SU-DHL-6 (cell line): ENCODE results near the gene ELANE.

Experiments used
- H2AFZ ChIP-seq: fragments of 200-600 bp; sonication (generic); 2 replicates; pipeline ENCODE4 v1.6.1; 2014; ENCODE audit warnings: low read depth, mild to moderate bottlenecking, moderate library complexity, mixed read lengths, antibody characterized with exemption, low read length; ENCODE audit not compliant: severe bottlenecking
- H3F3A ChIP-seq: fragments of 200-600 bp; shearing (Covaris generic); 2 replicates; pipeline ENCODE4 v1.6.0; 2016; ENCODE audit warnings: antibody characterized with exemption, mild to moderate bottlenecking; ENCODE audit not compliant: insufficient read depth
- H3K27ac ChIP-seq: fragments of 200-600 bp; sonication (generic); 2 replicates; pipeline ENCODE4 v1.5.1; 2016; ENCODE audit warnings: low read depth, mild to moderate bottlenecking, low read length, moderate library complexity, mixed read lengths
- H3K27me3 ChIP-seq: fragments of 200-600 bp; sonication (generic), shearing (Covaris generic); 2 replicates; pipeline ENCODE4 v1.6.0; 2014; ENCODE audit warnings: mild to moderate bottlenecking, low read length
- H3K36me3 ChIP-seq: fragments of 200-600 bp; sonication (generic); 2 replicates; pipeline ENCODE4 v1.6.1; 2014; ENCODE audit warnings: mild to moderate bottlenecking, low read length, mixed read lengths
- H3K4me2 ChIP-seq: fragments of 300-600, 200-600 bp; shearing (Covaris generic), sonication (generic); 2 replicates; pipeline ENCODE4 v1.6.0; 2014; ENCODE audit warnings: low read length, low read depth, mild to moderate bottlenecking; ENCODE audit not compliant: poor library complexity, severe bottlenecking
- H3K4me3 ChIP-seq: fragments of 200-600 bp; sonication (generic); 2 replicates; pipeline ENCODE4 v1.5.1; 2014; ENCODE audit warnings: antibody characterized with exemption, low read length, mild to moderate bottlenecking, mixed read lengths; ENCODE audit not compliant: insufficient read depth, poor library complexity, severe bottlenecking
- H3K79me2 ChIP-seq: fragments of 200-600 bp; sonication (generic); 2 replicates; pipeline ENCODE4 v1.6.1; 2014; ENCODE audit warnings: mild to moderate bottlenecking, low read length, moderate library complexity; ENCODE audit not compliant: insufficient read depth
- H3K9ac ChIP-seq: fragments of 200-600 bp; sonication (generic); 2 replicates; pipeline ENCODE4 v1.7.0; 2014; ENCODE audit warnings: mild to moderate bottlenecking, low read length
- H3K9me2 ChIP-seq: fragments of 200-600 bp; sonication (generic); replicated peaks from 2 replicates; pipeline ENCODE4 v1.6.1; 2014; ENCODE audit warnings: low read length; ENCODE audit not compliant: insufficient read depth
- H3K9me3 ChIP-seq: fragments of 200-600 bp; sonication (generic); 2 replicates; pipeline ENCODE4 v1.6.1; 2014; ENCODE audit warnings: low read length, mixed read lengths; ENCODE audit not compliant: insufficient read depth
- H4K20me1 ChIP-seq: fragments of 200-600 bp; sonication (generic); 2 replicates; pipeline ENCODE4 v1.6.1; 2014; ENCODE audit warnings: low read depth, mild to moderate bottlenecking, antibody characterized with exemption, low read length, moderate library complexity, mixed read lengths
- CTCF ChIP-seq: fragments of 200-600 bp; sonication (generic); IDR thresholded peaks from one replicate; pipeline ENCODE4 v1.5.1; 2017; ENCODE audit warnings: antibody characterized with exemption, mild to moderate bottlenecking, low read length, moderate library complexity; ENCODE audit not compliant: insufficient read depth, poor library complexity, severe bottlenecking
- EZH2phosphoT487 ChIP-seq: fragments of 200-600 bp; sonication (generic), shearing (Covaris generic); conservative IDR thresholded peaks from 2 replicates; pipeline ENCODE4 v1.6.1; 2018; ENCODE audit warnings: mild to moderate bottlenecking, antibody characterized with exemption, low read length, moderate library complexity, mixed read lengths

Gene ELANE

GRCh38 chr19:811506-812048, 40.5 kb upstream of the ELANE start:
- Histone ChIP-seq H3K4me3 (no peak overlapping the region), H3K9ac (no peak overlapping the region), H3K27me3 (no peaks in the 10 kb centered on the region), H3K4me2 (no peak overlapping the region), H4K20me1 (peaks cover 8% of the 10 kb centered on the region; the same call in 1 of the 2 replicates), H3K27ac (no peak overlapping the region), H3K9me3 (no peaks in the 10 kb centered on the region), H3K9me2 (no peaks in the 10 kb centered on the region), H3K79me2 (0 out of 2 replicates have a peak, but pooled peaks cover 10% of the 10 kb centered on the region), H3K36me3 (peaks cover 10% of the 10 kb centered on the region; the same call in 1 of the 2 replicates), H2AFZ (no peak overlapping the region), H3F3A (peaks cover 20% of the 10 kb centered on the region)
- TF ChIP-seq CTCF (no peak), EZH2phosphoT487 (no peak)

- peaks cover 20% of the 10 kb centered on the region for H3F3A ChIP-seq
- H2AFZ ChIP-seq, result no peak overlapping the region
- peaks cover 2% of the 10 kb centered on the region; the same call in 1 of the 2 replicates for H4K20me1 ChIP-seq
- no peak for TF ChIP-seq EZH2phosphoT487
- no peak for TF ChIP-seq CTCF
- H3K36me3 ChIP-seq, result peaks cover 9% of the 10 kb centered on the region; the same call in 1 of the 2 replicates
- 0 out of 2 replicates have a peak, but pooled peaks cover 3% of the 10 kb centered on the region for H3K79me2 ChIP-seq
- H3K27me3 ChIP-seq, result no peaks in the 10 kb centered on the region
- H3K4me2 ChIP-seq, result no peak overlapping the region
- no peaks in the 10 kb centered on the region for H3K9me2 ChIP-seq
- no peak overlapping the region for H3K4me3 ChIP-seq
- H3K9me3 ChIP-seq, result no peaks in the 10 kb centered on the region
- H3K27ac ChIP-seq, result no peak overlapping the region
- no peak overlapping the region for H3K9ac ChIP-seq
These were observed 39.9 kb upstream of the ELANE start for GRCh38 chr19:812049-812746.

GRCh38 chr19:812747-813218, 39.3 kb upstream of the ELANE start:
- Histone ChIP-seq H3K9ac (no peak overlapping the region), H3F3A (peaks cover 20% of the 10 kb centered on the region), H3K4me2 (no peak overlapping the region), H4K20me1 (no peaks in the 10 kb centered on the region), H3K9me2 (no peaks in the 10 kb centered on the region), H3K9me3 (no peaks in the 10 kb centered on the region), H3K79me2 (no peaks in the 10 kb centered on the region), H3K36me3 (peaks cover 6% of the 10 kb centered on the region; the same call in 1 of the 2 replicates), H3K27me3 (no peaks in the 10 kb centered on the region), H2AFZ (no peak overlapping the region), H3K4me3 (no peak overlapping the region), H3K27ac (no peak overlapping the region)
- no peak for TF ChIP-seq EZH2phosphoT487
- no peak for TF ChIP-seq CTCF
